Mammary microvascular endothelial cell (primary cell): ENCODE results near the gene WNT3A. TPM values are rescaled to one million over a fixed set of nuclear protein-coding genes. Genes with fewer than 3 reads are reported as not detected.

ENCODE experiments used
- total RNA-seq: library from RNA; depleted of rRNA; stranded (reverse); fragments of >200 nt; gene quantifications from 2 replicates; pipeline ENCODE4 v1.2.3, GENCODE V29; 2015

Gene WNT3A
- not detected in 2 replicates for total RNA-seq

GRCh38 chr1:228006786-228007048 lies at the start of gene WNT3A:
Gene WNT3A, plus strand, starts transcription at chr1:228006998. Its CDS starts 131 bp downstream, at chr1:228007129.

GRCh38 chr1:228082214-228082917 lies 75.6 kb downstream of the WNT3A start, which contains the start of gene ARF1:
Gene ARF1, plus strand, starts transcription at chr1:228082708. Its CDS starts 14,407 bp downstream, at chr1:228097115.

GRCh38 chr1:228102791-228103620 lies 96.2 kb downstream of the WNT3A start, which contains the start of gene C1orf35:
Gene C1orf35, minus strand, starts transcription at chr1:228103325. Its CDS starts 98 bp downstream, at chr1:228103227.

GRCh38 chr1:228109073-228109961 lies 102.5 kb downstream of the WNT3A start, which contains the start of gene MRPL55:
Gene MRPL55, minus strand, starts transcription at chr1:228109299. Its CDS starts 1,039 bp downstream, at chr1:228108260.

Other genes starting within 250 kb of the WNT3A start
- not detected in 2 replicates for gene PRSS38, start 191.3 kb upstream of the WNT3A start, total RNA-seq
- gene WNT9A, start 59.1 kb upstream of the WNT3A start, total RNA-seq = 0.05 and 0.20 TPM in 2 replicates
- gene ARF1, start 75.7 kb downstream of the WNT3A start, total RNA-seq = 521 and 596 TPM in 2 replicates
- gene C1orf35, start 96.3 kb downstream of the WNT3A start, total RNA-seq = 16.8 and 27.0 TPM in 2 replicates
- gene MRPL55, start 102.3 kb downstream of the WNT3A start, total RNA-seq = 79.3 and 123 TPM in 2 replicates
- gene GUK1, start 133.3 kb downstream of the WNT3A start, total RNA-seq = 434 and 438 TPM in 2 replicates
- gene GJC2, start 142.9 kb downstream of the WNT3A start, total RNA-seq = 0.27 and 0.98 TPM in 2 replicates
- gene IBA57, start 158.8 kb downstream of the WNT3A start, total RNA-seq = 2.3 and 3.4 TPM in 2 replicates
- 0.27 and 0.49 TPM in 2 replicates for gene OBSCN, start 201.0 kb downstream of the WNT3A start, total RNA-seq